Measurements from ENCODE around the gene CTCF.

DNA sequence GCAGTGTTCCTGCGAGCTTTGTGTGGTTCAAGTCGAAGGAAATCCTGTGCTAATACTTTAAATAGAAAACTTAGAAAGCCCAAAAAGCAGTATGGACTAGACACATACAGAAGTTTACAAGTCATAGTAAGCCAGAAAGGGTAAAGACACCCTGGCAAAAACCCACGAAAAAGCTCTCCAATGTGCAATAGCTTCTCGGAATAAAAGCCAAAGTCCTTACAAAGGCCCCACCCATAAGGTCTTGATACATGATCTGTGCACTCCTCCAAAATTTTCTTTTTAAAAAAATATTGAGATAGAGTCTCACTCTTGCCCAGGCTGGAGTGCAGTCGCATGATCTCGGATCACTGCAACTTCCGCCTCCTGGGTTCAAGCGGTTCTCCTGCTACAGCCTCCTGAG is 114.6 kb downstream of the CTCF start:
- TF ChIP-seq EP300 (IDR thresholded peaks at IDR 0.05; ENCODE audit: borderline replicate concordance) (no peak), YY1 (IDR thresholded peaks at IDR 0.05; ENCODE audit: low read depth) (no peak), CEBPB (IDR thresholded peaks at IDR 0.05) (no peak), RAD21 (IDR thresholded peaks at IDR 0.05; ENCODE audit: low read depth) (no peak), TAF1 (IDR thresholded peaks at IDR 0.05; ENCODE audit: low read depth) (no peak), MAX (IDR thresholded peaks at IDR 0.05) (no peak), FOXM1 (IDR thresholded peaks at IDR 0.05; ENCODE audit: borderline replicate concordance, low read depth) (no peak), EGR1 (IDR thresholded peaks at IDR 0.05) (no peak), NFIC (IDR thresholded peaks at IDR 0.05) (no peak)

Measured in Ishikawa (cell line).